AG10803 (cell line): Measurements from ENCODE around the gene BMPR1B.

ENCODE experiments used
- DNase-seq: peaks from one replicate; pipeline ENCODE4 v3.0.0; 2010; ENCODE audit warnings: low read depth
- H3K4me3 ChIP-seq: 2 replicates; pipeline ENCODE4 v1.5.1; 2011; ENCODE audit warnings: mild to moderate bottlenecking, low read length, control low read depth
- TF ChIP-seq, protein P1 (sequence below): conservative IDR thresholded peaks from 2 replicates; pipeline ENCODE4 v1.5.1; 2011; ENCODE audit warnings: mild to moderate bottlenecking, low read length, control low read depth, inconsistent platforms

The BMPR1B gene

DNA sequence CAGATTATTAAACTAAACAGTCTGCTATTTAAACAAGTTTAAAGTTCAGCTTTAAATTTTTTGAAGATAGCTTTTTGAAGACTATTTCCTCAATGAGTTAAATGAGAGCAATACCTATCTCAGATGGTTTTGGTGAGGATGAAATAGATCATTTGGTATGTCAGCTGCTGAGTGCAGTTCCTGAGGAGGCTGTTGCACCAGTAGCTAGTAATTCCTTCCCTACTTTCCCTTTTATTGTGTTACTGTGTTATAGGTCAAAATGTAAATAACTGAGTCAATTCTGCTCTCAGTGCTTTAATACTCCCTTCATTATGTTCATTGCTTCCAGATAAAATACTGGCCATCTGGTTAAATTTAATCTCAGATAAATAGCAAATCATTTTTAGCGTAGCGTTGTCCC, 48.6 kb downstream of the BMPR1B start:
- TF ChIP-seq, protein P1, sequence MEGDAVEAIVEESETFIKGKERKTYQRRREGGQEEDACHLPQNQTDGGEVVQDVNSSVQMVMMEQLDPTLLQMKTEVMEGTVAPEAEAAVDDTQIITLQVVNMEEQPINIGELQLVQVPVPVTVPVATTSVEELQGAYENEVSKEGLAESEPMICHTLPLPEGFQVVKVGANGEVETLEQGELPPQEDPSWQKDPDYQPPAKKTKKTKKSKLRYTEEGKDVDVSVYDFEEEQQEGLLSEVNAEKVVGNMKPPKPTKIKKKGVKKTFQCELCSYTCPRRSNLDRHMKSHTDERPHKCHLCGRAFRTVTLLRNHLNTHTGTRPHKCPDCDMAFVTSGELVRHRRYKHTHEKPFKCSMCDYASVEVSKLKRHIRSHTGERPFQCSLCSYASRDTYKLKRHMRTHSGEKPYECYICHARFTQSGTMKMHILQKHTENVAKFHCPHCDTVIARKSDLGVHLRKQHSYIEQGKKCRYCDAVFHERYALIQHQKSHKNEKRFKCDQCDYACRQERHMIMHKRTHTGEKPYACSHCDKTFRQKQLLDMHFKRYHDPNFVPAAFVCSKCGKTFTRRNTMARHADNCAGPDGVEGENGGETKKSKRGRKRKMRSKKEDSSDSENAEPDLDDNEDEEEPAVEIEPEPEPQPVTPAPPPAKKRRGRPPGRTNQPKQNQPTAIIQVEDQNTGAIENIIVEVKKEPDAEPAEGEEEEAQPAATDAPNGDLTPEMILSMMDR = no peak
- H3K4me3 ChIP-seq = no peak overlapping the region
- no peak for DNase-seq

DNA sequence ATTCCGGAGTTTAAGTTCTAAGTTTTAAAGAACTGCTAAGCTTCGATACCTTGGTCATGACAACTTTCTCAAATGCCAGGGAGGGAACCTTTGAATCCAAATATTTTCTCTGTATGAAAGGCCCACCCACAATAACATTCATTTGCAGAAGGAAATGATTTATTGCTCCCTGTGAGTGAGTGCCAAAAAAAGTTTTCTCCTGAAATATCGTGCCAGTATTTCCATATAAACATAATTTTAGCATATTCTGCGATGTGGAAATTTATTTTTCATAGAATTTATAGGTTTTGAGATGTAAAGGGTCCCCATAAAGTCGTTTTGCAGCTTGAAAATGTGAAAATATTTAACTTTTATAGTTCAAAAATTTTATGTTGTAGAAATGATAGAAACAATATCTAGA, 53.9 kb downstream of the BMPR1B start:
- DNase-seq = no peak
- TF ChIP-seq, protein P1 = no peak
- H3K4me3 ChIP-seq = no peak overlapping the region

DNA sequence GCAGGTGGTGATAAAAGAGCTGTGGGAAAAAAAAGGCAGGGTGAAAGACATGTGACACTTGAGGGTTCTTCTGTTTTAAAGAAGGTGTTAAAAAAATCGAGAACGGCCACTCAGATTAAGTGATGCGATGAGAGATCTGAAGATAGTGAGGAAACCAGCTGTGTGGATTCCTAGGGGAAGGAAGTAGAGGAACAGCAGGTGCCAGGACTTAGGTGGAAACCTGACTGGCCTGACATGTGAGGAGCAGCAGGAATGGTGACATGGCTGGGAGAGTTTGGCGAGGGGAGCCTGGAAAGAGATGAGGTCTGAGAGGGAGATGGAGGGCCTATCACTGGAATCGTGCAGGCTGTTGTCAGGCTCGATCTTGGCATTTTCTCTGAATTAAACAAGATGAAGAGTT, 55.5 kb downstream of the BMPR1B start:
- TF ChIP-seq, protein P1 = no peak
- H3K4me3 ChIP-seq = no peak overlapping the region
- DNase-seq = no peak

- peak; percentile 29 for DNase-seq
- H3K4me3 ChIP-seq = no peak overlapping the region
- TF ChIP-seq, protein P1 = no peak
These were observed 56.5 kb downstream of the BMPR1B start for GRCh38 chr4:94814237-94814636.

GRCh38 chr4:94819371-94820168, 61.8 kb downstream of the BMPR1B start:
- no peak overlapping the region for H3K4me3 ChIP-seq
- DNase-seq = no peak
- TF ChIP-seq, protein P1 = no peak

GRCh38 chr4:94826206-94826605, 68.5 kb downstream of the BMPR1B start:
- no peak for DNase-seq
- TF ChIP-seq, protein P1 = no peak

DNA sequence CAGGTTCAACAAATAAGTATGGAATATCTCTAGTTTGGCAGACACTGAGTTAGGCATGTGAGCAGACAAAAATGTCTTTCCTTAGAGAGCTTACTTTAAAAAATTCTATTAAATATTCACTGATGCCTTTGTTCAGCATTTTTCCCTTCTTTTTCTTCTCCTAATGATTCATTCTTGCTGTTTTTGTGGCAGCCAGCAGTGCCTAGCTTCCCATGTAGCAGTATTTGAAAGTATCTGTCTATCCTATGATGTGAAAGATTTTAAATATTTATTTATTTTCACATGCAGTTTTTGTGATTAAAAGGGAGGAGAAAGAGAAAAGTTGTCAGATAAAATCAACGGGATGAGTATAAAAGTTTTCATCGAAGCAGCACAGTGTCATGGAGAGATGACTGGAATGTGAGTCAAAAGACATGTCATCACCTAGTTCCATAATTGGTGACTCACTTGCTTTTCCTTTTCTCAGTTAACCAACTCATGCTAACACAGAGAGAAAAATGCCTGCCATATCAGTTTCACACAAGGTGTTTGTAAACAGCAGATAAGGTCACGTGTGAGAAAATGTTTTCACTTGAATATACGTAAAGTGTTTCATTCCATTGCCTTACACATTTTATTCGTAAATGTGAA, 69.8 kb downstream of the BMPR1B start:
- DNase-seq = peak; percentile 71
- H3K4me3 ChIP-seq = no peak overlapping the region
- TF ChIP-seq, protein P1 = no peak

More at GRCh38 chr4:94826206-94826605, 68.5 kb downstream of the BMPR1B start:
- H3K4me3 ChIP-seq = no peak overlapping the region
